A172 (cell line): ENCODE results near the gene ART1. TPM values are rescaled to one million over a fixed set of nuclear protein-coding genes. Genes with fewer than 3 reads are reported as not detected.
"Not testable (repeated sequence)": the region's sequence is repeated elsewhere in the genome, so short reads cannot be mapped to it uniquely, and the experiment has no call there.

Experiments used
- DNase-seq: peaks from one replicate; pipeline ENCODE4 v3.0.0-alpha.2; 2015; ENCODE audit warnings: low spot score
- total RNA-seq: library from RNA; depleted of rRNA; stranded (reverse); fragments of >200 nt; shearing (Covaris generic); gene quantifications from 2 replicates; pipeline ENCODE4 v1.2.3, GENCODE V29; 2014; rRNA removed

Gene ART1
- not detected in 2 replicates for total RNA-seq

- DNase-seq: peak; percentile 55
These were observed at the start of gene ART1 for GRCh38 chr11:3644817-3645235. ART1 (plus strand) TSS chr11:3645128; CDS start chr11:3659214, 14,086 bp downstream.

GRCh38 chr11:3597743-3598142 is 47.2 kb upstream of the ART1 start:
- DNase-seq: not testable (repeated sequence)

GRCh38 chr11:3600201-3600600 is 44.7 kb upstream of the ART1 start:
- DNase-seq: not testable (repeated sequence)

- DNase-seq: no peak
These were observed 40.8 kb upstream of the ART1 start for GRCh38 chr11:3604167-3604566.

GRCh38 chr11:3605283-3605662 is 39.7 kb upstream of the ART1 start:
- no peak for DNase-seq

- DNase-seq: no peak
These were observed 39.1 kb upstream of the ART1 start for GRCh38 chr11:3605771-3606203.

GRCh38 chr11:3609416-3610265 is 35.3 kb upstream of the ART1 start:
- DNase-seq: peak; percentile 59

GRCh38 chr11:3610846-3611245 is 34.1 kb upstream of the ART1 start:
- DNase-seq: no peak

GRCh38 chr11:3611976-3612678 is 32.8 kb upstream of the ART1 start:
- DNase-seq: no peak

- no peak for DNase-seq
These were observed 30.8 kb upstream of the ART1 start for GRCh38 chr11:3613998-3614741.

GRCh38 chr11:3614742-3615171 is 30.2 kb upstream of the ART1 start:
- DNase-seq: peak; percentile 87

GRCh38 chr11:3615998-3616397 is 28.9 kb upstream of the ART1 start:
- no peak for DNase-seq

- DNase-seq: no peak
These were observed 28.0 kb upstream of the ART1 start for GRCh38 chr11:3616721-3617460.

- no peak for DNase-seq
These were observed 26.9 kb upstream of the ART1 start for GRCh38 chr11:3617990-3618389.

- DNase-seq: no peak
These were observed 22.4 kb upstream of the ART1 start for GRCh38 chr11:3622521-3622920.

- no peak for DNase-seq
These were observed 21.8 kb upstream of the ART1 start for GRCh38 chr11:3623121-3623520.

- DNase-seq: no peak
These were observed 21.0 kb upstream of the ART1 start for GRCh38 chr11:3623767-3624458.

- DNase-seq: peak; percentile 37
These were observed 18.5 kb upstream of the ART1 start for GRCh38 chr11:3626250-3626960.

GRCh38 chr11:3627291-3627690 is 17.6 kb upstream of the ART1 start:
- DNase-seq: peak; percentile 98

- DNase-seq: peak; percentile 61
These were observed 13.6 kb upstream of the ART1 start for GRCh38 chr11:3631331-3631730.
